ENCODE results near the gene MAPKAPK2. TPM values are rescaled to one million over a fixed set of nuclear protein-coding genes. Genes with fewer than 3 reads are reported as not detected.
"Not testable (repeated sequence)": the region's sequence is repeated elsewhere in the genome, so short reads cannot be mapped to it uniquely, and the experiment has no call there.

MAPKAPK2 gene
- total RNA-seq = 35.3 TPM

GRCh38 chr1:206684478-206685333 lies at the start of gene MAPKAPK2:
Gene MAPKAPK2, plus strand, starts transcription at chr1:206684905. Its CDS starts 325 bp downstream, at chr1:206685230.
- TF ChIP-seq, protein P1, sequence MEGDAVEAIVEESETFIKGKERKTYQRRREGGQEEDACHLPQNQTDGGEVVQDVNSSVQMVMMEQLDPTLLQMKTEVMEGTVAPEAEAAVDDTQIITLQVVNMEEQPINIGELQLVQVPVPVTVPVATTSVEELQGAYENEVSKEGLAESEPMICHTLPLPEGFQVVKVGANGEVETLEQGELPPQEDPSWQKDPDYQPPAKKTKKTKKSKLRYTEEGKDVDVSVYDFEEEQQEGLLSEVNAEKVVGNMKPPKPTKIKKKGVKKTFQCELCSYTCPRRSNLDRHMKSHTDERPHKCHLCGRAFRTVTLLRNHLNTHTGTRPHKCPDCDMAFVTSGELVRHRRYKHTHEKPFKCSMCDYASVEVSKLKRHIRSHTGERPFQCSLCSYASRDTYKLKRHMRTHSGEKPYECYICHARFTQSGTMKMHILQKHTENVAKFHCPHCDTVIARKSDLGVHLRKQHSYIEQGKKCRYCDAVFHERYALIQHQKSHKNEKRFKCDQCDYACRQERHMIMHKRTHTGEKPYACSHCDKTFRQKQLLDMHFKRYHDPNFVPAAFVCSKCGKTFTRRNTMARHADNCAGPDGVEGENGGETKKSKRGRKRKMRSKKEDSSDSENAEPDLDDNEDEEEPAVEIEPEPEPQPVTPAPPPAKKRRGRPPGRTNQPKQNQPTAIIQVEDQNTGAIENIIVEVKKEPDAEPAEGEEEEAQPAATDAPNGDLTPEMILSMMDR (IDR thresholded peaks at IDR 0.05) = no peak
- Histone ChIP-seq H3K27me3 (no peaks in the 10 kb centered on the region), H3K27ac (peak within 1 kb of the TSS; percentile 95 to 98), H3K9me3 (no peaks in the 10 kb centered on the region), H3K4me3 (peak within 1 kb of the TSS; percentile 72 to 89), H3K36me3 (no peaks in the 10 kb centered on the region), H3K4me1 (peaks cover 9 to 28% of the 10 kb centered on the region in 2 donors)
- DNase-seq (ENCODE audit: low spot score in 2 of 2) = peak in 1 of 2 donors; percentile 88
- intact Hi-C loops (cut with DNase I) = loop anchor here (1.0 to 5.0 kb wide), 6 partner anchors 9 to 177 kb away; partner anchors contain the start of genes DYRK3, EIF2D and RASSF5

DNA sequence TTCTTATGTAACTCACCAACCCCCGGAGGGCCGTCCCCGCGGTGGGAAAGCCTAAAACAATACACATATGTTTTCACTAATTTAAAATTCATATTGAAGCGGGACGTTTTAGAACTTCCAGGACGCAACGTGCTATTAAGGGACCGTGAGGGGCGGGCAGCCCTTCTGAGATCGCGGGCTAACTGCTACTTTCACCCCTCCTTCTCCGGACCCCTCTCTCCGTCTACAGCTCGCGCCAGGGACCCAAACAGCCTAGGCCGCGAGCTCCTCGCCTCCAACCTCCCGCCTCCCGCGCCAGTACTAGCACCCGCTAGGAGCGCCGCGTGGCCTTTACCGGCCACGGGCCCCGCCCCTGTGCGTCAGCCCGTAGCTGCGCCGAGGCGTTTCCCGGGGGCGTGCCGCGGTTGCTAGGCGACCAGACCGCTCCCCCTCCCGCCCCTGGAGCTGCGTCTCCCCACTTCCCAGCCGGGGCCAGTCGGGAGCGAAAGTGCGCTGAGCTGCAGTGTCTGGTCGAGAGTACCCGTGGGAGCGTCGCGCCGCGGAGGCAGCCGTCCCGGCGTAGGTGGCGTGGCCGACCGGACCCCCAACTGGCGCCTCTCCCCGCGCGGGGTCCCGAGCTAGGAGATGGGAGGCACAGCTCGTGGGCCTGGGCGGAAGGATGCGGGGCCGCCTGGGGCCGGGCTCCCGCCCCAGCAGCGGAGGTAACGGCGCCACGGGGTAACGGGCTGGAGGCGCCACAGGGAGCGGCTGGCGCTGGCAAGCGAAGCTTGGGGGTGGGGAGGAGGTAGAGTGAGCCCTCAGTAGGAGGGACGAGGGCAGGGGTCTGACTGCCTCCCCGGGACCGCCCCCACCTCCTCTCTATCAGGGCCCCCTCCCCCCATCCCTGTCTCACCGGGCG lies 49.4 kb upstream of the MAPKAPK2 start, which contains the start of gene DYRK3:
Gene DYRK3, plus strand, starts transcription at position 457 of the 898 bp plus-strand sequence. Its CDS starts 168 bp downstream, at position 625.
- intact Hi-C loops (cut with DNase I) = loop anchor here (1.0 to 10.0 kb wide), 7 partner anchors 23 to 415 kb away; partner anchors contain the start of genes EIF2D, MAPKAPK2 and YOD1
- Histone ChIP-seq H3K9me3 (no peaks in the 10 kb centered on the region), H3K27me3 (no peaks in the 10 kb centered on the region), H3K27ac (peak within 1 kb of the TSS; percentile 77 to 79), H3K4me3 (peak within 1 kb of the TSS; percentile 80 to 83), H3K4me1 (peaks cover 0 to 22% of the 10 kb centered on the region in 2 donors), H3K36me3 (peaks cover 0 to 3% of the 10 kb centered on the region in 2 donors)
- peak; percentile 71 to 96 for DNase-seq (ENCODE audit: low spot score in 2 of 2)
- TF ChIP-seq, protein P1 (IDR thresholded peaks at IDR 0.05) = no peak

- H3K36me3 ChIP-seq = peaks cover 0 to 3% of the 10 kb centered on the region in 2 donors
- no peaks in the 10 kb centered on the region for H3K27me3 ChIP-seq
- peak overlapping the region; percentile 77 to 79 for H3K27ac ChIP-seq
- peak overlapping the region; percentile 80 to 83 for H3K4me3 ChIP-seq
- H3K9me3 ChIP-seq = no peaks in the 10 kb centered on the region
- TF ChIP-seq, protein P1 (IDR thresholded peaks at IDR 0.05) = no peak
- H3K4me1 ChIP-seq = peaks cover 0 to 22% of the 10 kb centered on the region in 2 donors
- intact Hi-C loops (cut with DNase I) = loop anchor here (1.0 to 10.0 kb wide), 7 partner anchors 24 to 415 kb away; partner anchors contain the start of genes EIF2D, MAPKAPK2 and YOD1
- no peak for DNase-seq (ENCODE audit: low spot score in 2 of 2)
Observed at GRCh38 chr1:206635978-206636345, 48.7 kb upstream of the MAPKAPK2 start.

DNA sequence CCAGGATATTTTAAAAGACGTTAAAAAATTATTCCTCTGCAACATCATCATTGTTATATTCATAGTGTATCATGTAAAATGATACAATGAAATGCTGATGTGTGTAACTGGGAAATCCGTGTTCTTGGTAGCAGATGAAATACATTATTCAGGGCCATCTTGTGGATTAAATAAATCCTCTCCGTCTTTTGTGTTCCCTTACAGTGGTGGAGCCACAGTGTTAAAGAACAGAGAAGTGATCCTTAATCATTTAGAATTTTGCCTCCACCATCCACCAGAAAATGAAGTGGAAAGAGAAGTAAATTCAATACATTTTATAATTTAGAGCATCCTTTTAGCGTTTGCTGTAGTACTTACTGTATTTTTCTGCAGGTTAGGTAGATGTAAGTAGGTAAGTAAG lies 48.0 kb upstream of the MAPKAPK2 start:
- Histone ChIP-seq H3K27ac (peak overlapping the region; percentile 77 to 79), H3K4me1 (peaks cover 0 to 22% of the 10 kb centered on the region in 2 donors), H3K36me3 (peaks cover 0 to 3% of the 10 kb centered on the region in 2 donors), H3K27me3 (no peaks in the 10 kb centered on the region), H3K4me3 (peak overlapping the region; percentile 80 to 83), H3K9me3 (no peaks in the 10 kb centered on the region)
- intact Hi-C loops (cut with DNase I) = loop anchor here (10.0 kb wide), 1 partner anchor 168 kb away; no protein-coding TSS in a partner anchor
- DNase-seq (ENCODE audit: low spot score in 2 of 2) = no peak
- TF ChIP-seq, protein P1 (IDR thresholded peaks at IDR 0.05) = no peak

DNA sequence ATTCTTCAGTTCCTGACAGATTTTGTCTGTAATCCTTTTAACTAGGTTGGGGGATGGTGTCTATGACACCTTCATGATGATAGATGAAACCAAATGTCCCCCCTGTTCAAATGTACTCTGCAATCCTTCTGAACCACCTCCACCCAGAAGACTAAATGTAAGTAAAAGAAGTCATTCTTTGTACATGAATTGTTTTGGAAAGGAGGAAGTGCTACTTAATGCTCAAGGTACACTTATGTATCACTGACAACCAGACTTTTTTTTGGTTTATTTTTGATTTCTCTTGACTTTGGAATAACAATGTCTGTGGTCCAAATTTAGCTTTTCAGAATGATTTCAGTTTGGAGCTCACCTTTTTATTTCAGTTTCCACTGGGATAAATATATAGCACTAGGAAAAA lies 47.1 kb upstream of the MAPKAPK2 start:
- Histone ChIP-seq H3K4me3 (no peak overlapping the region), H3K27ac (no peak overlapping the region), H3K27me3 (no peaks in the 10 kb centered on the region), H3K9me3 (no peaks in the 10 kb centered on the region), H3K36me3 (peaks cover 0 to 3% of the 10 kb centered on the region in 2 donors), H3K4me1 (peaks cover 0 to 22% of the 10 kb centered on the region in 2 donors)
- DNase-seq (ENCODE audit: low spot score in 2 of 2) = no peak
- TF ChIP-seq, protein P1 (IDR thresholded peaks at IDR 0.05) = no peak
- intact Hi-C loops (cut with DNase I) = loop anchor here (10.0 kb wide), 1 partner anchor 167 kb away; no protein-coding TSS in a partner anchor

- intact Hi-C loops (cut with DNase I); H3K27me3 ChIP-seq; DNase-seq (ENCODE audit: low spot score in 2 of 2); H3K4me1 ChIP-seq; H3K27ac ChIP-seq; H3K4me3 ChIP-seq; H3K9me3 ChIP-seq; H3K36me3 ChIP-seq: not testable (repeated sequence)
Observed at GRCh38 chr1:206642074-206642473, 42.6 kb upstream of the MAPKAPK2 start.
